GM19455 (cell line): ENCODE data around the gene AJUBA.
"Not testable (repeated sequence)": the region's sequence is repeated elsewhere in the genome, so short reads cannot be mapped to it uniquely, and the experiment has no call there.

Source experiments
- ATAC-seq: cut with Tn5 transposase; IDR thresholded peaks from one replicate; pipeline ENCODE4 v1.9.1; 2021; ENCODE audit not compliant: unreplicated experiment

The AJUBA gene

DNA sequence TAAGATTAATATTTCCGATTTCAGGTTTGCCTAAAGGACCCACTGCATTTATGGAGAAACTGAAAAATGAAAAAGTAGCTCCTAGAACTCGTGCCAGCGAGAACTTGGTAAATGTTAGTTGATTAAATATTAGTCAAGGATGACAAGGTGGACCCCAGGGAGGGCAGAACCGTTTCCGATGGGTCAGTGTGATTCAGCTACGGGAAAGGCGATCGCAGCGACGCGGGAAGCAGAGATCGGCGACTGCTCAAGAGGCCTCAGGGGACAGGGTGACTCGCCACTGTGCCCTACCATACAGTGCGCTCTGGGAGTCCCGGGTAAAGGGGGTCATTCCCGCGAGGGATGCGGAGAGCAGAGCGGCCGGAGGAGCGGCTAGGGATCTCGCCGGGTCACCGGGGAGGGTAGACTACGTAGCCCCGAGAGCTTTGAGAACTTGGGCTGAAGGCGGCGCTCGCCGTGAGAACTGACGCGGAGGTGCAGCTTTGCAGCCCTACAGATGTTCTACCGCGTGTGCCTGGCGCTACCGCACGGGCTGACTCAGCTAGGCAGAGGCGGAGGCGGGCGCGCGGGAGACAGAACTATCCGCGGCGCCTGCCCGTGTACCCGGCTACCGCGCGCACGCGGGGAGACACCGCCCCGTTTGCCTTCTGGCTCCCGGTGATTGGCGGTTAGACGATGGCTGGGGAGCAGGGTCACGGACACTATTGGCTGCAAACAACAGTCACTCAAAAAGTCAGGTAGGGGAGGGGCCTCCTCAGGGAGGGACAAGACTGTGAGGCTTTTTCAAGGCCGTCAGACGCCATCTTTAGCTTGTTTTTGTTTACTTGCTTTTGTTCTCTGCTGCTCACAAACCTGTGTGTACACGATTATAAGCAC is 24.4 kb upstream of the AJUBA start:
- ATAC-seq, result peak; percentile 91

DNA sequence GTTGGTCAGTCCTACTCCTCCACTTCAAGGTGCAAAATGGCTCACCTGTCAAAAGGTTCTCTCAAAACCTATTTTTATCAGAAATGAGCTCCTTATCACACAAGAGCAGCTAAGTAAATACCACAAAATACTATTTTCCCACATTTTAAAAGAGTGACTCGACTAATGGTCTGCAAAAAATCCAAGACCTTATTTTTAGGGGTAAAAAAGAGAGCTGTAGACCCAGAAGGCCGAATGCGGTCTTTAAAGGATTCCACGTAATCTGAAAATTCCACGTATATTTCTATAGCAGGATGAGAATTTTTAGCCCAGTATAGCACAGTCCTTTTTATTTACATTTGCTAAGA is 23.8 kb upstream of the AJUBA start:
- ATAC-seq, result no peak

DNA sequence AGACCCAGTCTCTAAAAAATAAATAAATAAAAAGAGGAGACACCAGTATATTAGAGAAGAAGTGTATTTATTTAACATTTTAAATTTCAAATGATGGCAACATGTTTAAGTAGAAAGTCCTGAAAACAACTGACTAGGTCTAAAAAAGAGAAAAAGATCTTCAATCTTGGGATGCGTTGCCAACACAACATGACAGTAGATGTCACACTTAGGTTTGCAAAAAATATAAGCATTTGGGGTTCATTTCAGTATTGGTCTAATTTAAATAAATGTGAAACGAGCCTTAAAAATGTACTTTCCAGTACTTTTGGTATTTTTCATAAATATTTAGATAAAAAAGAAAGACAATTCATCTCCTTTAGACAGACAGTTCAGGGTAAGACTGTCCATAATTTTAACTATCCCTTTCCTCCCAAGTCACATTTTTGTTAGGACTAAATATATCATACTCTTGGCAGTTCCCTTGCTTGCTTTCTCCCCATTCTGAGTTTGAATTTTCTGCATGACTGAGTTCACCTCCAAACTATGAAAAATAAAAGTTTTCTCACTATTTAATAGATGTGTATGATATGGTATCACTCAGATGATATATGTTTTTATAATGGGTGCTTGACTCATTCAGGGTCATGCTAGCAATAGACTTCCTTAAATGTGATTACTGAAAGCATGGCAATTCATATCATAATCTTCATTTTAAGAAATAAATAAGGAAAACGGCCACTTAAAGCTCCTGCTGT is 23.3 kb upstream of the AJUBA start:
- no peak for ATAC-seq

DNA sequence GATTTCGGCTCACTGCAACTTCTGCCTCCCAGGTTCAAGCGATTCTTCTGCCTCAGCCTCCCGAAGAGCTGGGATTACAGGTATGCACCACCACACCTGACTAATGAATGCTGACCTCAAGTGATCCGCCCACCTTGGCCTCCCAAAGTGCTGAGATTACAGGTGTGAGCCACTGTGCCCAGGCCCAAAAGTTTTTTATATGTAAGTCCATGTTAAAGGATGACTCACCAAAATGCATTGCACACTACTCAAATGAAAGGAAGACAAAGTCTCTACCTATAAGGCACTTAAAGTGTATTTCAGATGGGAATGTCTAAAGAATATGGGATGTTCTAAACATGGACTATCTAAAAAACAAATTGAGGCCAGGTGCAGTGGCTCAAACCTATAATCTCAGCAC is 21.9 kb upstream of the AJUBA start:
- ATAC-seq, result not testable (repeated sequence)

DNA sequence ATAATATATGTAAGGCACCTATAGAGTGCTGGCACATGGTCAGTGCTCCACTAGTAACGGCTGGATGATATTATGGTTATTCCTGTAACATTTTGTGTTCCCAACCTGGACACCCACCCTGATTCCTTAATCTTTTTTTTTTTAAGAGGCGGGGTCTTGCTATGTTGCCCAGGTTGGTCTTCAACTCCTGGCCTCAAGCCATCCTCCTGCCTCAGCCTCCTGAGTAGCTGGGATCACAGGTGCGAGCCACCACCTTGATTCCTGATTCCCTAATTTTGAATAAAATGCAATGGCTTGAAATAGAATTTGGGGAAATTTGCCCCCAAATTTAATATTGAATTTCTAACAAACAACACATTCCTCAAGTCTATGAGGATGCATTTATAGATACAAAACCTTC is 20.2 kb upstream of the AJUBA start:
- ATAC-seq, result no peak

DNA sequence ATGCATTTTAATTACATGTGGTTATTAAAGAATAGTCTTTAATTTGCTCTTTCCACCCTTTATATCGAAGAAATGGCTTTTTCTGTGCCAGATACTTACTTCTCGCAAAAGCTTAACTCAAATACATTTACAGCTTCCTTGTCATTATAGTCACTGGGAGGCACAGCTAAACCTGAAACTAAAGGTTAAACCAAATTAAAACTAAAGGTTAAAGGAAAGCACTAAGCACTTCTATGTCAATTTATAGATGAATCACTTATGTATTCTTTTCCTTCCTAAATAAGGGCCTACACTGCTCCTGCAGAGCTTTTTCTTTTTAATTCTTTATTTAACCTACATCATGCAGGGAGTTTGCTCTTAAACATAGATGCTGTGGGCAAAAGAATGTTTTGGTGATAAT is 18.5 kb upstream of the AJUBA start:
- ATAC-seq, result no peak

DNA sequence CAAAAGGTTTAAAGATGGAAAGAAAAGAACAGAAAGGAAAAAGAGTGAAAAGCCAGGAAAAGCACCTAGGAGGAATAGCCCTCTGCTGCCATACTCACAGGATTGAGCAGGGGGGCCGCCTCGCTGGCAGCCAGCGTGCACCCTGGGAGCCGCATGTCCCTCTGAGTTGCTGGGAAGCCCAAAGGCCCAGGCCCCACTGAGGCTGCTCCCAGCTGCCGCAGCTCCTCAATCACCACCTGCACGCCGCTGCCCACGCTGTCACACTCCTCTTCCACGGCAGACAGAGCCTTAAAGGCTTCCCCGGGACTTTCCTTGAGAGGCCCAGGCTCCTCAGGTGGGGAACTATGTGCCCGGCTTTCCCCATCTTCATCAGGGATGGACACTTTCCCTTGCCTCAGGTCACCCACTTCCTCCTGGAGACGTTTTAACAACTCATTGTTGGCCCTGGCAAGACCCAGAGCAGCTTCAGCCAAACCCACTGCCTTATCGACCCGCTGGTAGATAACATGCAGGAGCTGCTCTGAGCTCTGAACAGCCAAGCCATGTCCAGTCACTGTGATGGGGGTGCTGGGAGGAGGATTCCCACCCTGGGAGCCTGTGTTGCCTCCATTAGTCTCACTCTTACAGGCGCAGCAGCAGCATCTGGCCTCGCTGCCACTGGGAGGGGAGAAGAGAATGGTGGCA is 16.1 kb upstream of the AJUBA start:
- ATAC-seq, result no peak

DNA sequence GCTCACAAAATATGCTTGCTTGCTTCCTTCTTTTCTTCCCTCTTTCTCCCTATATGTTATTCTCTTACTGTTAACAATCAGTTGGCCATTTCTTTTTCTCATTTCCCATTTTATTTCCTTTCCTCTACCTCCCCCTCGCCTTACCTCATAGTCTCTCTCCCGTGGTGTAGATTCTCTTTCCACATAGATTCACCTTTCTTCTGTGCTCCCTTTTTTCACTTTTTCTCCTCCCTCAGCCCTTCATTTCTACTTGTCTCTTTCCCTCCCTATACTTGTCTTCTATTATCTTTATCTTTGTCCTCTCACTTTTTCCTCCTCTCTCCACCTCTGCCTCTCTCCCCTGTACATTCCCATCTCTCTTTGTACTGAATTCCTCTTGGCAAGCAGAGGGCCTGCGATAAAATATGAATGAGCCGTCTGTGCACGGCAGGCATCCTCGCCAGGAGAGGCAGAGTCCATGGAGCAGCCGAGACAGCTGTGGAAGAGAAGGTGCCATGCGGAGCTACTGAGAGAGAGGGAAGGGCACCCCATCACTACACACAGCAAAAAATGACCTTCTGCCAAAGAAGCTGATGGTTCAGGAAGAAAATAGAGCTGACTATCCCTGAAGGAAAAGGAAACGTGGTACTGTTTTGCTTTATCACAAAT is 15.4 kb upstream of the AJUBA start:
- no peak for ATAC-seq

DNA sequence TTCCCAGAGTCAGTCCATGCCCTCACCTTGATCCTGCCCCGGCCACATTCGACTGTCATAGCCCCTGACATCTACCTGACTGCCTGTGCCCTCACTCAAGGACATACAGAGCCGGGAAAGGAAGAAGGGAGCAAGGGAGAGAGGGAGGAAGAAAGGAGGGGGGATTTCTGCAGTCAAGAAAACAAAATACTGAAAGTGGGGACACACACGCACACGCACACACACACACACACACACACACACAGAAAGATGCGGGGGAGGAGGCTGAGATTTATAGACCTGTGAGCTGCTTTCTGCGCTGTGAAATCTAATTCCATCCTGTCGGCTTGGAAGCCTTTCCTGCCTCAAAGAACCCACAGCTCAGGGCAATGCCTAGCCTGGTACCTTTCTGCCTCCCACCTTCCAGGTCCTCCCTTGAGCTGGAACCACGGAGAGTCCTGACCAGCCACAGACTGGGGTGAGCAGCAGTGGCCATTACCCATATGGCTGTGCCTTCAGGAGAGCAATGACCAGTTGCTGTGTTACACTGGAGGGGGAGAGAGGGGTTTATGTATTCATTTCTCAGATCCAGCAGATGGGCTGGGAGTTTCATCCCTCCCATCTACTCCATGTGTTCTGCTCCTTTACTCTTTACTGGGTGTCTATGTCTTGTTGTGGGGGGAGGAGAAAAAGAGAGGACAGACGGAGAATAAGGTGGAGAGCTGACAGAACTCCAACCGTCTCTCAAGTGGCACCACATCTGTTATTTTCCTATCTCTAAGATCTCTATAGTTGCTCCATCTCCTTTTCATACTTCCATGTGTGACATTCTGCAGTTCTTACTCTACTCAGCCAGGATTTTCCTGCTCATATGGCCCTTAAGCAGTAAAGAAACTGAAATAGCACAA is 14.7 kb upstream of the AJUBA start:
- ATAC-seq, result no peak

DNA sequence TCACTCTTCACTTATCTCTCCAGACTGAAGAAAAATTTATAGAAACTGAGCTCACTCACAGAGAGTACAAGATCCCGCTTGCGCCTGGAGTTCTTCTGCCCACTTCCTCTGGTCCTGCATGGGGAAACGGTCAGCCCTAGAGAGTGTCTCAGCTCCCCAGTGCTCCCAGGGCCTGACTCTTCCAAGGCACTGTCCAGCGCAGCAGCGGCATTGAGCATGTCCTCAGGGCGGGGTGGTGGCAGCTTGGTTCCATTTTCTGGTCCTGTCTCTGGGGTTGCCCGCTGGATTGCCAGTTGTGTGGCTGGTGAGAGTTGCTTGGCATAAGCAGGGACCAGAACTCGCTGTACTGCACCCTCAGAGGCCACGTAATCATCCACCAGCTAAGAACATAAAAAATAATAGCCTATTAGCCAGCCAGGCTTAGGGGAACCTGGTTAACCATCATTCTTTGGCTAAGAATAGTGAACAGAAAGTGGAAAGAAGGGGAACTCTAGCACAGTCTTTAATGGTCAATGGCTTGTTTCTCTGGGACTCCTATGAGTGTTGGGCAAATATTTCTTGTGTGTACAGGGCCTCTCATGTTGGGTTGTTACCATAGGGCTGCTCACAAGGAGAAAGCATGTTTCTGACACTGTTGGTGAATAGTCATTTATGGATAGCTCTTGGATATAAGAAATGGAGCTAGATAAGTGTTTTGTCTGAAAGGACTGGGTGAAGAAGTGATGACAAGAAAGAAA is 13.7 kb upstream of the AJUBA start:
- no peak for ATAC-seq

DNA sequence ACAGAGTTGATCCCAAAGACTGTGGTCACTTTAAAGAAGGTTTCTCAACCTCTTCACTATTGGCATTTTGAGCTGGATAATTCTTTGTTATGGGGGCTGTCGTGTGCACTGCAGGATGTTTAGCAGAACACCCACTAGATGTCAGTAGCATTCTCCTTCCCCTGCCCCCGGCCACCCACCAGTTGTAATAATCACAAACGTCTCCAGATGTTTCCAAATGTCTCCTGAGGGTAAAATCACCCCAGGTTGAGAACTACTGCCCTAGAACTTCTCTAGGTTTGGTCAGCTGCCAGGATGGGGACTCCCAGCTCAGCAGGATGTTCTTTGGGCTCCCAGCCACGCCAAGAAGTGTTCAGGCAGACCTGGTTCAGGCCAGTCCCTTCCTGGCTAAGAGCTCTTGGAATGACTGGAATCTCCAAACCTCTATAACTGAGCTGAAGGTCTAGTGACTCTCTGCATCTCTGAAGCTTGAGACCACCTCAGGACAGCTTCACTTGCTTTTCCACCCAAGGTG is 12.5 kb upstream of the AJUBA start:
- no peak for ATAC-seq

DNA sequence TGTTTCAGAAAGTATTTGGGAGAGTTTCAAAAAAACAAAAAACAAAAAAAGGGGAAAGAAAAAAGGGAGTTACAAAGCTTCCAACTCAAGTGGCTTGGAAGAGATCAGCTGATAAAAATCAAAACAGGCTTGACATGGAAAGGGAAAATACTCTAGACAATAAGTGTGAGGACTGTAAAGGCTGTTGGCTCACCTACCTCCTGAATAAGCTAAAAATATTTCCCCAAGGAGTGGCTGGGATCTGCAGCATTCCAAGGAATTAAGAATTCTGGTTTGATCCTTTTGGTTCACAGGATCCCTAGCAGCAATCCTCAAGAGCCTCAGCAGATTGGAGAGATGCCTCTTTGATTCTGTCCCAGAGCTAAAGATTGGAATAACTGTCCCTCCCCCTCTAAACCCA is 11.2 kb upstream of the AJUBA start:
- ATAC-seq, result no peak

DNA sequence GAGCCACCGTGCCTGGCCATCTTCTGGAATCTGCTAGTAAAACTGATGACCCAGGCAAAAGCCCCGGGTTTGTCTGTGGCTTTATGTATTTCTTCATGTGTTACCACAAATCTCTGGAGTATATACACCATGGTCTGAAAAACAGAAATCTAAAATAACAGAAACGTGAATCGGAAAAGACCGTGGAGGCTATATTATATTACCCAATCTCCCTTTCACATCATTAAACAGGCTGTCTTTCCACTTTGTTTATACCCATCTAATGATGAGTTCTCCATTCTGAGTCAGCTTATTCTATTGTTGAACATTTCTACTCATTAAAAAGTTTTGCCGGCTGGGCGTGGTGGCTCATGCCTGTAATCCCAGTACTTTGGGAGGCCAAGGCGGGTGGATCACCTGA is 9.5 kb upstream of the AJUBA start:
- ATAC-seq, result no peak

DNA sequence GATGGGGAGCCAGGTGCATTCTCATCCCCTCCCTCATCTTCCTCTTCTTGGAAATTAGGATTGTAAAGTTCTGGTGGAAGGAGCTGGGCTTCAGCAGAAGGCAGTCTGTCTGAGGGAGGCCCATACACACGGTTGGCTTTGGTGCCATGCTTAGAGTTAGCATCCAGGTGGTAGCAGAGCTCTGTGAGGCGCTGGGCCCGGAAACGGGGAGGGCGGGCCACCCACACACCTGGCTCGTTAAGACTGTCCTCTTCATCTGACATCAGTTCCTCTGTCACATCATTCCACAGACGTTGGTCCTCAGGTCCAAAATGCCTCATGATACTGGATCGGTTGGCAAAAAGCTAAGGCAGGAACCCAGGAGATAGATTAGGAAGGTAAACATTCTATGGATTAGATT is 4.9 kb upstream of the AJUBA start:
- no peak for ATAC-seq

DNA sequence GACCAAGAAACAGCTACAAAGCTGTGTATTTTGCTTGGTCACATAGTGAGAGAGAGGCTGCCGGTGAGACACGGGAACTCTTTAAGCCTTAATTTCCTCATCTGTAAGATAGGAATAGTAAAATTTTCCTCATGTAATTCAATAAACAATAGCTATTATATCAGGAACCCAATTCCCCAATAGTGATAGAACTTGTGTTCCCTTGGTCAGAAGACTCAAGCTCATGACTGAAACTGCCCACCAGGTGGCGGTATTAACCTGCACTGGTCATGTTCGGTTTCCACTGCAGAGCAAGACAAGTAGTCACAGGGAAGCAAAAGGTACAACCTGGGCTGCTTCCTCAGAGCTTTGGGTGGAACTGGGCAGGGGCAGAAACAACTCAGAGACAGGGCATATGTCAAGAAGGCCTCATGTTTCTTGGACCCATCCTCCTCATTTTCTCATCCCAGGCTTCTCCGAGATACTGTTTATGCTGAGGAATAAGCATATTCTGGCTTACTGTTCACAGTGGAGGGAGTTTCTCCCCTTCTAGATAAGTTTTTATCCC is 4.2 kb upstream of the AJUBA start:
- ATAC-seq, result no peak

DNA sequence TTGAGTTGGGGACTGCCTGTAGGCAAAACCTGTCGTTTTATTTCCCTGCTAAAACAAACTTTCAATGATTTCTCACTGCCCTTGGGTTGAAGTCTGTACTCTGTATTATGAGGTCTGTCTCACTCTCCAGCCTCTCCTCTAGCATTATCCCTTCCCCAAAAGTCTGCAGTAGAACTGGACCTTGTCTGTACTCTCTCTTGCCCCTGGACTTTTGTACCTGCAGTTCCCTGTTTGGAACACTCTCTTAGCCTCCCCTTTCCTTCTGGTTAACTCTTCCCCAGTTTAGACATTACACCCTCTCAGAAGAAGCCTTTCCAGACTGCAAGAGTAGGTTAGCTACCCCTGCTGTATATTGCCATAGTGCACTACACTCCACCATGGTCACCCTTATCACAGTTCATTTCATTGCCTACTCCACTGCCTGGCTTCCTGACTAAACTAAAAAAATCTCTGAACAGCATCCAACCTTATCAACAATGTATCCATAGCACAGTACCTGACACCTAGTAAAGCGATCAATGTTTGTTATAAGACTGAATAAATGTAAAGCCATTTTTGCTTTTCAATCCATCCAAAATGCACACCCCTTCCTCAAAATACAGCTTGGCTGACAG is 3.6 kb upstream of the AJUBA start:
- no peak for ATAC-seq

DNA sequence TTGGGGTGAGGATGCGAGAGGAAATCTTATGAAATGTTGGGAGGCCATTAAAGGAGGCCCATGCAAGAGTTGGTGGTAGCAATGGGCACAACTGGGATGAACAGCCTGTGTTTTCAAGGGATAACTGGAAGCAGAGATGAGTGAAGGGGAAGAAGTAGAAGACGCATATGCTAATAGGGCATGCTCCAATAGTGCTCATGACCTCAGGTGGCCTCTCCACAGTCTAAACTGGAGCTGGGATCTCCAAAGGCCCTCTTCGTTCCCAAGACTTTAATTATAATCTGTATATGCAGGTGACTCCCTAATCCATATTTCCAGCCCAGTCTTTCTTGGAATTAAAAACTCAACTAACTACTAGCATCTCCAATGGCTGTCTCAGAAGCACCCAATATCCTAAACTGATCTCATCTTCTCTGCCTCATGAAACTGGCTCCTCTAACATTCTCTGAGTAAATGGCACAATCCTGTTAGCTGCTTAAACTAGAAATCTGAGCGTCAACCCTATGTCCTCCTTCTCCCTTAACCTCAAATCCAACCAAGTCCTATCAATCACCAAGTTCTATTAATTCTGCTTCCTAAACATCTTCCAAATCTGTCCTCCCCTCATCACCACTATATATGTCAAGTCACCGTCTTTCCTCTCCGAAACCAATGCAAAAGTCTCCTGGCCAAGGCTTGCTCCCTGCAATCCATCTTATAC is 2.8 kb upstream of the AJUBA start:
- no peak for ATAC-seq

DNA sequence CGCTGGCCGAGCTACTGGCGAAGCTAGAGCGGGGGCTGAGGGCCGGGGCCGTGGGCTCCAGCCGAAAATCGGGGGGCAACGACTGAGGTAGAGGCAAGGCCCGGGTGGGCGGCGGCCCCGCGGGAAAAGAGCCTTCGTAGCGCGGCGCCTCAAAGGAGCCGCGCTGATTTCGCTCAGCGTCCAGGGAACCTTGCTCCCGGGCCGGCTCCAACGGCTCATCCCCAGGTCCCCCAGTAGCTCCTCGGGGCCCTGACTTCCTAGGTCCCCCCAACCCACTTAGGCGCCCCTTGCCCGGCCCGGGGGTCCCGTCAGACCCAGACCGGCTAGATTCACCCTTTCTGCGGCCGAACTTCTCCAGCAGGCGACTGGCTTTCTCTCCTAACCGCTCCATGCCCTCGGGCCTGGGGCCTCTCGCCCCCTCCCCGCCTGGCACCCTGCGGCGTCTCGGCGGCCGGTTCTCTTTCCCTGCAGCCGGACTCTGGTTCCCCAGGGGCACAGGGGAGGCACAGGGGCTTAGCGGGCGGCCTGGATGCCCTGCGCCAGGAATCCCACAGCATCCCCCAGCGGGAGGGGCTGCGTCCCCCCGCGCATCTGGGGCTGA is 375 bp downstream of the AJUBA start:
- no peak for ATAC-seq
